GM12875 (cell line): Measurements from ENCODE around the gene P2RY12.
A peak's percentile ranks its signal among the peaks of the same experiment; 100 is the strongest.

Experiments
- H3K4me3 ChIP-seq: one replicate; pipeline ENCODE4 v1.5.1; 2011; ENCODE audit warnings: low read depth, low read length, control low read depth
- TF ChIP-seq, protein P1 (sequence below): IDR thresholded peaks from 2 replicates; pipeline ENCODE4 v1.5.1; 2011; ENCODE audit warnings: low read depth, mild to moderate bottlenecking, control low read depth, inconsistent platforms, low read length, moderate library complexity, borderline replicate concordance; ENCODE audit not compliant: insufficient read depth

The P2RY12 gene

DNA sequence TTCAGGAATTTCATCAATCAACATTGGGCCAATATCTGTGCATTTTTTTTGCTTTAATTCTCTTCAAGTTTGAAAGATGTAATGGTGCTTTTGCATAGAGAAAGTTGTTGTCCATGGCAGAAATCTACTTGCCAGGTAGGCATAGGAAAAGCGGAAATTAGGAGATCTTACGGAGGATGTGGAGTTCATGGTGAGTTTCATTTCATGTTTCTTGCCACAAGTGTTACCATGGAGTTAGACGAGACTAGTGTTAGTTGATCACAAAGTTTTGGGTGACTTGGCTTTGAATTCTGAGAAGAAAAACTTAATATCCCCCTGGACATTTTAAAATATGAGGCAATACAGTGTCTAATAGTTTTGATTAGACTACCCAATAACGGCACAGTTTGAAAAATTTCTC is 54.2 kb downstream of the P2RY12 start:
- H3K4me3 ChIP-seq = no peak overlapping the region
- TF ChIP-seq, protein P1, sequence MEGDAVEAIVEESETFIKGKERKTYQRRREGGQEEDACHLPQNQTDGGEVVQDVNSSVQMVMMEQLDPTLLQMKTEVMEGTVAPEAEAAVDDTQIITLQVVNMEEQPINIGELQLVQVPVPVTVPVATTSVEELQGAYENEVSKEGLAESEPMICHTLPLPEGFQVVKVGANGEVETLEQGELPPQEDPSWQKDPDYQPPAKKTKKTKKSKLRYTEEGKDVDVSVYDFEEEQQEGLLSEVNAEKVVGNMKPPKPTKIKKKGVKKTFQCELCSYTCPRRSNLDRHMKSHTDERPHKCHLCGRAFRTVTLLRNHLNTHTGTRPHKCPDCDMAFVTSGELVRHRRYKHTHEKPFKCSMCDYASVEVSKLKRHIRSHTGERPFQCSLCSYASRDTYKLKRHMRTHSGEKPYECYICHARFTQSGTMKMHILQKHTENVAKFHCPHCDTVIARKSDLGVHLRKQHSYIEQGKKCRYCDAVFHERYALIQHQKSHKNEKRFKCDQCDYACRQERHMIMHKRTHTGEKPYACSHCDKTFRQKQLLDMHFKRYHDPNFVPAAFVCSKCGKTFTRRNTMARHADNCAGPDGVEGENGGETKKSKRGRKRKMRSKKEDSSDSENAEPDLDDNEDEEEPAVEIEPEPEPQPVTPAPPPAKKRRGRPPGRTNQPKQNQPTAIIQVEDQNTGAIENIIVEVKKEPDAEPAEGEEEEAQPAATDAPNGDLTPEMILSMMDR = no peak

DNA sequence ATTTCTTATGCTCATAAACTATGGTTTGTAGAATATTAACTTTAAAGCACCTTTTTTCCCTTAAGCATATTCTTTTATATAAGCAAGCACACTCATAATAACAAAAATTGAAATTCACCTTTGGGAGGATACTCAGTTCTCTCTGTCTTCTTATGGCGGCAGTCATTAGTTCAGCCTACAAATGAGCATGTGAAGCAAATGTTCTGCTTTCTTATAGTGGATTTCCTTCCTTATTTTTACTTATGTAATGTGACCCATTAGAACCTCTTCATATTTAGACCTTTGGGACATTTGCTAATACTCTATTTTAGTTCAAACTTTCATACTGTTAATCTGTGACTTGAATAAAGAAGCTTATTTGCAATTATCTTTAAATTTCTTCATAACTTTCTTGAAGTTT is 55.2 kb downstream of the P2RY12 start, which contains the start of gene P2RY13:
P2RY13 (minus strand) TSS at position 187 of the 400 bp plus-strand sequence; CDS start at position 166, 21 bp downstream.
- TF ChIP-seq, protein P1 = no peak

DNA sequence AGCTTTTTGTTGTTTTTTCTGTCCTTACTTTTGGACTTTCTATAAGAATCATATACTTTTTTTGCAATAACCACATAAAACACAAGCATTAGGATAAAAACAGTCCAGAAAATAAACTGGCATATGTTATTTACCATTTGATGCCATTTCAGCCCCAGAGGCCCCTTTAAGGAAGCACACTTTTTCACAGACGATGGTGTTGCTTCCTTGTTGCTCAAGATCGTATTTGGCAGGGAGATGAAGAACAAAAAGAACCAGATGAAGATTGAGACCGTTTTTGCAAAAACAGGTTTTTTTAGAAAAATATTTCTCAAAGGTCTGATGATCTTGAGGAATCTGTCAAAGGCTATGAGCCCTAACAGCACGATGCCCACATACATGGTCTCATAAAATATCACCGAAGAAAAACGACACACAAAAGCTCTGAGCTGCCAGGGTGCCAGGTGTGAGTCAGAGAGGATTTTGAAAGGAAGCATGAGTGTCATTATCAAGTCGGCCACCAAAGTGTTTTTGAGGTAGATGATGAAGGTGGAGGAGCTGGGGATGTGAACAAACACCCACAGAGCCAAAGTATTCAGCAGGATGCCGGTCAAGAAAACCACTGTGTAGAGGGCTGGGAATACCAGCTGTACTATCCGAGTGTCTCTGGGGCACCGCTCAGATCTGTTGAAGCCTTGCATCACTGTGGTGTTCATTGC is 56.1 kb downstream of the P2RY12 start:
- H3K4me3 ChIP-seq = no peak overlapping the region
- TF ChIP-seq, protein P1 = no peak

More for the DNA sequence above, 55.2 kb downstream of the P2RY12 start, which contains the start of gene P2RY13:
- H3K4me3 ChIP-seq = no peak within 1 kb of the TSS

DNA sequence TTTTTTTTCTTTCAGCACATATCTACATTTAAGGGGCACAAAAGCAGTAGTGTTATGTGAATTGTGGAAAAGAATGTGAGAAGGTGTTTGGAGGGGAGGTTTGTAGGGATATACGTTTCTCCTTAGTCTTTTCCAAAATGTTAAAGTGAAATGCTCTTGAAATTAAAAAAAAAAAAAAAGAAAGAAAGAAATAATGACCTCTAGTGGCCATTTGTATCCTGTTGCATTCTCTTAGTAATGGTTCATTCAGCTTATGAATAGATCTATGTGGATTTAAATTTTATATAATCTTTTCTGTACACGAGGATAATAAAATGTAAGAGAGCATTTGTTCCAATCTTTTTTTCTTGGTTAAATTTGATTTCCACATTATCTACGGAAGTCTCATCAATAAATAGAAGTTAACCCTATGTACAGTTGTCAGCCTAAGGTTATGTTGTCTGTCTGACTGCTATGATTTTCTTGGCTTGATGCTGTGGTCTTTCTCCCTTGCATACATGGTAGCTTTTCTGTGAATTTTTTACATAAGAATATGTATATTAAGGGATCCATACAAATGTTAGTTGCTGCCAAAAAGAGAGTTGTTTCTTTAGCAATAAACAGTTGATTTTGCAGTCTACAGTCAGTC is 56.9 kb downstream of the P2RY12 start:
- TF ChIP-seq, protein P1 = 0 out of 2 replicates have a peak, but pooled peaks have one; percentile 20
- H3K4me3 ChIP-seq = no peak overlapping the region

DNA sequence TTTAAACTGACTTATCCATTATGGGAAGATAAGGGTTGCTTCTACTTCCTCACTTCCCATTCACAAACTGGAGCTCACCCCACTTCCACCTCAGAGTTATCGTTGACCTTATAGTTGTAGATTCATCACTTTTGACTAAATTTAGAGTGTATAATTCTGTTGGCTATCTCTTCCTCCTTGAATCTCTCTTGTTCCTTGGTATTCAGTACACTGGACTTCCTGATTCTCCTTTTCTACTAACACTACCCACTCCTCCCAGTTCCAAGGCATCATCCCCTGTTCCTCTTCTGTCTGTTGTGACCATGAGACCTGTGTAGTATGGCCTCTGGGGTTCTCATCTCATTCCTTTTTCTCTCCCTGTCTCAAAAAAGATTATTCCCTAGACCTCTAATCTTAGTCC is 62.0 kb downstream of the P2RY12 start:
- TF ChIP-seq, protein P1 = no peak
- H3K4me3 ChIP-seq = no peak overlapping the region

DNA sequence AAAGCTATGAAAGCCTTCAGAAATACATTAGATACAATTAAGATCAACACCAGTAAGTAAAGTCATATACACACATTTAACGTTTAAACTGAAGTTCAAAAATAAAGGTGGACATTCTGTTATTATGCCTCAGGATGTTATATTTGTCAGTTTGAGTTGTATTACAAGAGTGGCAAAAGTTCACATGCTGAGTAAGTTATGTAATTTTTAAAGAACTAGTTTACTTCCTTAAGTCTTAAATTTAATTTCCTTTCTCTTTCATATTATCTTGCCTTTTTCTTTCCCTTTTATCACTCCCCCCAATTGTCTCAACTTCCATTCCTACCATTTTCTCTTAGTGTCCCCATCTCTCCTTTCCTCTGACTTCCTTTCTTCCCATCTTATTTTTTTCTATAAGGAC is 63.0 kb downstream of the P2RY12 start:
- H3K4me3 ChIP-seq = no peak overlapping the region
- TF ChIP-seq, protein P1 = no peak

DNA sequence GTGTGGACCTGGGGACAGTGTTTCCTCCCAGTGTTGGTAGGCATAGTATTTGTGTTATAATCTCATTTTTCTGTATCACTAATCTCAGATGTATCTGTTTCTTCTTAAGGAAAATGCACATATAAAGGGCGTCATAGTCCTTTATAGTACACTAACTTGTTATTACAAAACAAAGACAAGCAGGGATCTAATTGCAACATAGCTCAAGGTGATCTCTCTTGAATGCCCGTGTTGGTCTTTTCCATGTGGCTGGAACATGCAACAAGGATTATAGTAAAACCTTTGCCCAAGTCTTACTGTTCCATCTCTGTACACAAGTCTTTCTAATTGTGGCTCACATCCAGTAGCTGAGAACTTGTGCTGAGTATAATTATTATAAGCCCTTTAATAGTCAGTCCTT is 64.4 kb downstream of the P2RY12 start:
- no peak overlapping the region for H3K4me3 ChIP-seq

More for the DNA sequence above, 64.4 kb downstream of the P2RY12 start:
- TF ChIP-seq, protein P1 = no peak
